Activated B cell treated with CpG ODN at 0.5 μM for 24 hours (primary cell): Measurements from ENCODE around the gene HES5. TPM values are rescaled to one million over a fixed set of nuclear protein-coding genes. Genes with fewer than 3 reads are reported as not detected.
"Not testable (repeated sequence)": the region's sequence is repeated elsewhere in the genome, so short reads cannot be mapped to it uniquely, and the experiment has no call there.

Source experiments
- ATAC-seq: fragments of 200-7000 bp; cut with Tn5 transposase; one replicate; pipeline ENCODE4 v1.10.0; 2021; ENCODE audit warnings: low read depth, mild to moderate bottlenecking, moderate library complexity
- CTCF ChIA-PET: fragments of 350-600 bp; sonication (Branson Sonifier 250); formaldehyde crosslinking; loops from one replicate; lab custom pipeline; 2021; ENCODE audit warnings: antibody characterized with exemption; lab: Charles Lee
- POLR2A ChIA-PET: fragments of 350-600 bp; sonication (Branson Sonifier 250); formaldehyde crosslinking; loops from one replicate; lab custom pipeline; 2021; ENCODE audit warnings: antibody characterized with exemption; lab: Charles Lee
- DNase-seq: peaks from one replicate; pipeline ENCODE4 v3.0.0; 2022
- H3K27ac Mint-ChIP-seq: one replicate; pipeline ENCODE4 v1.8.0; 2020; ENCODE audit warnings: mixed read lengths
- H3K27me3 Mint-ChIP-seq: one replicate; pipeline ENCODE4 v1.8.0; 2021; ENCODE audit warnings: mixed read lengths
- H3K36me3 Mint-ChIP-seq: one replicate; pipeline ENCODE4 v1.8.0; 2021; ENCODE audit warnings: low read depth, mixed read lengths
- H3K4me1 Mint-ChIP-seq: one replicate; pipeline ENCODE4 v1.8.0; 2021; ENCODE audit warnings: mixed read lengths
- H3K4me3 Mint-ChIP-seq: one replicate; pipeline ENCODE4 v1.8.0; 2020; ENCODE audit warnings: mild to moderate bottlenecking, mixed read lengths
- H3K9me3 Mint-ChIP-seq: one replicate; pipeline ENCODE4 v1.8.0; 2020; ENCODE audit warnings: mixed read lengths
- intact Hi-C: fragments of 100-400 bp; cut with micrococcal nuclease; formaldehyde crosslinking; loops from one replicate; pipeline ENCODE4 v1.15.1; 2024
- total RNA-seq: library from RNA; stranded (reverse); gene quantifications from 2 replicates; pipeline ENCODE4 v1.2.3, GENCODE V29; 2022
- TF ChIP-seq, protein P1 (sequence below): fragments of 200-600 bp; IDR thresholded peaks from one replicate; pipeline ENCODE4 v1.8.0; 2022; ENCODE audit warnings: antibody characterized with exemption, mild to moderate bottlenecking

Gene HES5, protein sequence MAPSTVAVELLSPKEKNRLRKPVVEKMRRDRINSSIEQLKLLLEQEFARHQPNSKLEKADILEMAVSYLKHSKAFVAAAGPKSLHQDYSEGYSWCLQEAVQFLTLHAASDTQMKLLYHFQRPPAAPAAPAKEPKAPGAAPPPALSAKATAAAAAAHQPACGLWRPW
- total RNA-seq, result not detected in 2 replicates

DNA sequence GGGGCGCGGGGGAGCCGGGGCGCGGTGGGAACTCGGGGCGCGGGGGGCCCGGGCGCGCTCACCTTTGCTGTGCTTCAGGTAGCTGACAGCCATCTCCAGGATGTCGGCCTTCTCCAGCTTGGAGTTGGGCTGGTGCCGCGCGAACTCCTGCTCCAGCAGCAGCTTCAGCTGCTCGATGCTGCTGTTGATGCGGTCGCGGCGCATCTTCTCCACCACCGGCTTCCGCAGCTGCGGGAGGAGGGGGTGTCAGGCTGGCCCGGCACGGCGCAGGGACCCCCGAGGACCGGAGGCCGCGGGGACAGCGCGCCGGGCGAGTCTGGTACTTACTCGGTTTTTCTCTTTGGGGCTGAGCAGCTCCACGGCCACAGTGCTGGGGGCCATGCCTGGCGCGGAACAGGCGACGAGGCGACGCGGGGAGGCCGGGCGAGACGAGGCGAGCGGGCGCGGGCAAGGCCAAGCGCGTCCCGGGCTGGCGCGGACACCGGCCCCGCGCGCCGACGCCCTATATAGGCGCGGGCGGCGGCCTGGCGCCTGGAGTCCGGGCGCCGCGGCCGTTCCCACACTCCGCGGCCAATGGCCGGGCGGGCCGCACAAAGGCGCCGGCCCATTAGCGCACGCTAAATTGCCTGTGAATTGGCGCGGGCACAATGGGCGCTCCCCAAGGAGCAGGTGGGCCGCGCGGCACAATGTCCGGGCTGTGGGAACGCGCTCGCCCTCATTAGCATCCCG, at the start of gene HES5:
Gene HES5, minus strand, starts transcription at position 480 of the 729 bp plus-strand sequence. Its CDS starts 99 bp downstream, at position 381.
- H3K27ac Mint-ChIP-seq, result no peak within 1 kb of the TSS

DNA sequence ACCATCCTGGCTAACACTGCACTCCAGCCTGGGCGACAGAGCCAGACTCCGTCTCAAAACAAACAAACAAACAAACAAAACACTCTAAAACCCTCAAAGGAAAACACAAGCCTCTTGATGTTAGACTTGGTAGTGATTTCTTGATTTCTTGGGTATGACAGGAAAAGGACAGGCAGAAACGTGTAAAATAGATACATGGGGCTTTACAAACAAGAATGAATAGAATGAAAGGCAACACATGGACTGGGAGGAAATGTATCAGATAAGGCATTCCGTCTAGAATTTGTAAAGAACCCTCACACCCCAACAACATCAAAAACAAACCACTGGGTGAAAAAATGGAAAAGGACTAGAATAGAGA, 48.7 kb upstream of the HES5 start:
- Mint-ChIP-seq H3K36me3 (peaks cover 3% of the 10 kb centered on the region), H3K4me1 (peaks cover 89% of the 10 kb centered on the region), H3K9me3 (peaks cover 9% of the 10 kb centered on the region), H3K27me3 (no peaks in the 10 kb centered on the region), H3K27ac (peak overlapping the region; percentile 95), H3K4me3 (peak overlapping the region; percentile 75)
- ATAC-seq (no peak), DNase-seq (no peak)
- CTCF ChIA-PET, result interaction anchor here (1.4 kb wide), 1 partner anchor 24 kb away, joined by 3 read pairs; no protein-coding TSS in a partner anchor
- POLR2A ChIA-PET, result interaction anchor here (0.8 to 4.8 kb wide), 6 partner anchors 8 to 385 kb away, joined by 3 to 81 read pairs (median 34); partner anchors contain the start of genes PANK4, PRXL2B and TNFRSF14
- TF ChIP-seq, protein P1, sequence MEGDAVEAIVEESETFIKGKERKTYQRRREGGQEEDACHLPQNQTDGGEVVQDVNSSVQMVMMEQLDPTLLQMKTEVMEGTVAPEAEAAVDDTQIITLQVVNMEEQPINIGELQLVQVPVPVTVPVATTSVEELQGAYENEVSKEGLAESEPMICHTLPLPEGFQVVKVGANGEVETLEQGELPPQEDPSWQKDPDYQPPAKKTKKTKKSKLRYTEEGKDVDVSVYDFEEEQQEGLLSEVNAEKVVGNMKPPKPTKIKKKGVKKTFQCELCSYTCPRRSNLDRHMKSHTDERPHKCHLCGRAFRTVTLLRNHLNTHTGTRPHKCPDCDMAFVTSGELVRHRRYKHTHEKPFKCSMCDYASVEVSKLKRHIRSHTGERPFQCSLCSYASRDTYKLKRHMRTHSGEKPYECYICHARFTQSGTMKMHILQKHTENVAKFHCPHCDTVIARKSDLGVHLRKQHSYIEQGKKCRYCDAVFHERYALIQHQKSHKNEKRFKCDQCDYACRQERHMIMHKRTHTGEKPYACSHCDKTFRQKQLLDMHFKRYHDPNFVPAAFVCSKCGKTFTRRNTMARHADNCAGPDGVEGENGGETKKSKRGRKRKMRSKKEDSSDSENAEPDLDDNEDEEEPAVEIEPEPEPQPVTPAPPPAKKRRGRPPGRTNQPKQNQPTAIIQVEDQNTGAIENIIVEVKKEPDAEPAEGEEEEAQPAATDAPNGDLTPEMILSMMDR, result no peak
- intact Hi-C loops, result loop anchor here (1.0 kb wide), 2 partner anchors 22 to 30 kb away; partner anchors contain the start of gene TNFRSF14

More for the DNA sequence above, at the start of gene HES5:
- ChIA-PET POLR2A (interaction anchor here (0.7 to 6.7 kb wide), 6 partner anchors 16 to 335 kb away, joined by 3 to 114 read pairs (median 5); partner anchors contain the start of genes PRXL2B and TNFRSF14), CTCF (interaction anchor here (1.4 to 1.7 kb wide), 2 partner anchors 18 to 56 kb away, joined by 8 to 9 read pairs; partner anchors contain the start of gene PRXL2B)
- ATAC-seq, result no peak
- Mint-ChIP-seq H3K9me3 (no peaks in the 10 kb centered on the region), H3K27me3 (peaks cover 18% of the 10 kb centered on the region), H3K4me3 (peak within 1 kb of the TSS; percentile 84), H3K4me1 (peaks cover 25% of the 10 kb centered on the region), H3K36me3 (peaks cover 5% of the 10 kb centered on the region)
- TF ChIP-seq, protein P1, result no peak
- intact Hi-C loops, result no loop called here
- no peak for DNase-seq

DNA sequence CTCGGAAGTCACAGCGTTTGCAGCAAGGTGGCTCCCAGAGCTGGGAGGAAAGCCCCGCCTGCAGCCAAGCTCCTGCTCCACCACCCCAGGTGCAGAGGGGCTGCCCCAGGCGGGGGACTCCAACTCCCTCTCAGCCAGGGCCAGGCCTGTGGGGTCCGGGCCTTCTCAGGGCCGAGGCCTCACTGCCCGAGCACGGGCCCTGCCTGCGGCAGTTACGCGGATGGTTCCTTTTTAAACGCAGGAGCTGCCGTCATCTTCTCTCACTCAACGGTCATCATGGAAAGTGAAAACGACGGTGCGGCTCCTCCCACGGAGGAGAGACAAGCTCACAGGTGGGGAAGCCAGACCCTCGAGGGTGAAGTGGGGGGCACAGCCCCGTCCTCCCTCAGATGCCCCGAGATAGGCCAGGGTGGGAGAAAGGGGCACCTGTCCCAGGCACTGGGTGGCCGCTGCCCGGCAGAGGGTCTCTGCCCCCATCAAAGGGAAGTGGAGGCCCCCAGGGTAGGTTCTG, 47.6 kb upstream of the HES5 start:
- H3K27me3 Mint-ChIP-seq, result not testable (repeated sequence)

DNA sequence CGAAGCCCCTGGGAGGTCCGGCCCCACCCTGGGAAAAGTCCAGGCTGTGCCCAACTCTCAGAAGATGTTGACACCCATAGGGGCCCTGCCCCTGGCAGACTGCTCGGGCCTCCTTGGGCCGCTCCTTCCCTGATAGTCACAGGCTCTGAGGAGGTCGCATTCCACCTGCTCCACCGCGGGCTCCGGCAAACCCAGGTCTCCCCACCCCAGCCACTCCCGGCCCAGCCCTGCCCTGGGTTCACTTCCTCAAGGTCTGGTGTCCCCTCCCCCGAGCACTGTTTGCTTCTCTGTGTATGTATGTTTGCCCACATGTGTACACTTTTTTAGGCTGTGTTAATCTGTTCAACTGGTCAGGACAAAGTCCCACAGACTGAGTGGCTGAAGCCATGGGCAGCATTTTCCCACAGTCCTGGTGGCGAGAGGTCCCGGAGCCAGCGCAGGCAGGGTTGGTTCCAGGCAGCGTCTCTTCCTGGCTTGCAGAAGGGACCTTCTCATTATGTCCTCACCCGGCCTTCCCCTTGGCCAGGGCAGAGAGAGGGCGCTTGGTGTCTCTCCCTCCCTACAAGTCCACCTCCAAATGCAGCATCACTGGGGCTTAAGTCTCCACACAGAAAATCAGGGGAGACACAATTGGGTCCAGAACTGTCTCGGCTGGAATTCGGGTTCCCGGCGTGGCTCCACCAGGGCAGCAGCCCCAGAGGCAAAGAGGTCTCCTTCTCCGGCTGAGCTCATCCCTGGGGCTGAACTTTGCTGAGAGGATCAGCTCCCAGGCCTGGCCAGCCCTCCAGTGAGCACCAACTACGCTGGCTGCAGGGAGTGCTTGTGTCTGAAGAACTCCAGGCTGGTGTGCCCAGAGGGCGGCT, 46.0 kb upstream of the HES5 start:
- Mint-ChIP-seq H3K27me3 (no peaks in the 10 kb centered on the region), H3K4me3 (peak overlapping the region; percentile 78), H3K27ac (peak overlapping the region; percentile 95), H3K4me1 (peaks cover 72% of the 10 kb centered on the region), H3K36me3 (no peaks in the 10 kb centered on the region), H3K9me3 (peaks cover 15% of the 10 kb centered on the region)
- CTCF ChIA-PET, result no interaction called here
- intact Hi-C loops, result no loop called here
- ATAC-seq (no peak), DNase-seq (no peak)
- TF ChIP-seq, protein P1, result no peak
- POLR2A ChIA-PET, result interaction anchor here (0.9 to 4.8 kb wide), 5 partner anchors 11 to 160 kb away, joined by 3 to 81 read pairs (median 55); partner anchors contain the start of genes PRXL2B and TNFRSF14

More for the DNA sequence above, 47.6 kb upstream of the HES5 start:
- POLR2A ChIA-PET, result interaction anchor here (0.7 to 4.8 kb wide), 11 partner anchors 9 to 384 kb away, joined by 3 to 81 read pairs (median 5); partner anchors contain the start of genes MORN1, PANK4, PRXL2B and RER1
- intact Hi-C loops, result loop anchor here (1.0 kb wide), 2 partner anchors 21 to 29 kb away; partner anchors contain the start of gene TNFRSF14
- peak; percentile 49 for DNase-seq
- CTCF ChIA-PET, result interaction anchor here (0.9 to 1.4 kb wide), 5 partner anchors 8 to 52 kb away, joined by 3 to 4 read pairs (median 3); partner anchors contain the start of genes PANK4 and TNFRSF14
- Mint-ChIP-seq H3K27ac (peak overlapping the region; percentile 95), H3K9me3 (peaks cover 17% of the 10 kb centered on the region), H3K4me3 (peak overlapping the region; percentile 78), H3K4me1 (peaks cover 88% of the 10 kb centered on the region)
- ATAC-seq, result peak; percentile 45
- H3K36me3 Mint-ChIP-seq, result not testable (repeated sequence)

DNA sequence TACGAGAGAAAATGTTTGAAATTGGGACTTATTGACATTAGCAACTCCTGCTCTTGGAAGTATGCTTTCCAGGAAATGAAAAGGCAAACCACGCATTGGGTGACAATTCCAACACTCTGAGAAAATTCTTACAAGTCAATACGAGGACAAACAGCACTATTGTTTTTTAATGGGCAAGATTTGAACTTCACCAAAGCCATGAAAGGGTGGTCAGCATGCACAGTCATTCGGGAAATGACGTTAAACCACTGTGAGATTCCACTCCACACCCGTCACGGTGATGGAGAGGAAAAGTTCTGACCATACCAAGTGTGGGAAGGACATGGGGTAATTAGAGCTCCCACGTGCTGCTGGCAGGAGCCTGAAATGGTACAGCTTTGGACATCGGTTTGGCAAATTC, 44.3 kb upstream of the HES5 start:
- TF ChIP-seq, protein P1, result no peak
- H3K4me1 Mint-ChIP-seq, result peaks cover 57% of the 10 kb centered on the region
- ChIA-PET POLR2A (no interaction called here), CTCF (no interaction called here)
- ATAC-seq (no peak), DNase-seq (no peak)
- H3K9me3 Mint-ChIP-seq, result peaks cover 15% of the 10 kb centered on the region
- no peaks in the 10 kb centered on the region for H3K27me3 Mint-ChIP-seq
- no peak overlapping the region for H3K4me3 Mint-ChIP-seq
- no peaks in the 10 kb centered on the region for H3K36me3 Mint-ChIP-seq
- intact Hi-C loops, result no loop called here
- no peak overlapping the region for H3K27ac Mint-ChIP-seq
